ENCODE results near the gene HTT. TPM values are rescaled to one million over a fixed set of nuclear protein-coding genes. Genes with fewer than 3 reads are reported as not detected.

The HTT gene
- polyA plus RNA-seq, 2 of the 4 experiments (the other 2 are of a cell fraction): 14.5 to 16.9 TPM

Small RNA genes within 50 kb of the gene (small RNA-seq; reads per million reads assigned to genes)
- gene RF02134: 0 reads per million in 6 experiments
- gene RF02135: 0 reads per million in 6 experiments
- gene RNU6-204P: 0 to 23.3 (median 2.3) reads per million in 6 experiments

Other genes with a start within 250 kb of the HTT start
- gene ADD1, start 230.8 kb upstream of the HTT start, polyA plus RNA-seq (2011; rRNA removed): 59.7 and 78.6 TPM in 2 replicates
- gene ADD1, start 230.8 kb upstream of the HTT start, polyA plus RNA-seq (2017; fragmentation: RNase III; extraction: RNeasy Plus Mini Kit Qiagen cat#74134 plus additional on column Dnase treatment): 60.3 to 69.5 TPM (median 62.9 TPM) in 3 replicates
- gene NOP14, start 111.3 kb upstream of the HTT start, polyA plus RNA-seq (2011; rRNA removed): 16.2 and 18.9 TPM in 2 replicates
- gene NOP14, start 111.3 kb upstream of the HTT start, polyA plus RNA-seq (2017; fragmentation: RNase III; extraction: RNeasy Plus Mini Kit Qiagen cat#74134 plus additional on column Dnase treatment): 29.3 to 31.1 TPM (median 30.2 TPM) in 3 replicates
- gene GRK4, start 111.1 kb upstream of the HTT start, polyA plus RNA-seq (2011; rRNA removed): 0.76 and 1.1 TPM in 2 replicates
- gene GRK4, start 111.1 kb upstream of the HTT start, polyA plus RNA-seq (2017; fragmentation: RNase III; extraction: RNeasy Plus Mini Kit Qiagen cat#74134 plus additional on column Dnase treatment): 0.96 to 1.3 TPM (median 1.00 TPM) in 3 replicates
- not detected in 2 replicates for gene HTT-AS, start 143 bp upstream of the HTT start, polyA plus RNA-seq (2011; rRNA removed)
- gene HTT-AS, start 143 bp upstream of the HTT start, polyA plus RNA-seq (2017; fragmentation: RNase III; extraction: RNeasy Plus Mini Kit Qiagen cat#74134 plus additional on column Dnase treatment): not detected in 3 replicates
- 0.08 and 0.09 TPM in 2 replicates for gene MSANTD1, start 174.5 kb downstream of the HTT start, polyA plus RNA-seq (2011; rRNA removed)
- 0.12 to 0.21 TPM (median 0.17 TPM) in 3 replicates for gene MSANTD1, start 174.5 kb downstream of the HTT start, polyA plus RNA-seq (2017; fragmentation: RNase III; extraction: RNeasy Plus Mini Kit Qiagen cat#74134 plus additional on column Dnase treatment)
- gene RGS12, start 218.3 kb downstream of the HTT start, polyA plus RNA-seq (2011; rRNA removed): 7.4 and 8.0 TPM in 2 replicates
- gene RGS12, start 218.3 kb downstream of the HTT start, polyA plus RNA-seq (2017; fragmentation: RNase III; extraction: RNeasy Plus Mini Kit Qiagen cat#74134 plus additional on column Dnase treatment): 8.1 to 9.6 TPM (median 8.9 TPM) in 3 replicates